ENCODE measurements around the gene ACLY.

Gene ACLY

GRCh38 chr17:41918314-41919164, at the start of gene ACLY:
Gene ACLY, minus strand, starts transcription at chr17:41918951. Its CDS starts 5,078 bp downstream, at chr17:41913873.
- DNase-seq (ENCODE audit: low spot score) = peak; percentile 99

- peak; percentile 2 for DNase-seq (ENCODE audit: low spot score)
These were observed 49.3 kb upstream of the ACLY start for GRCh38 chr17:41967921-41968578.

- no peak for DNase-seq (ENCODE audit: low spot score)
These were observed 48.6 kb upstream of the ACLY start for GRCh38 chr17:41967141-41967920.

GRCh38 chr17:41966463-41967140, 47.9 kb upstream of the ACLY start, which contains the start of gene CNP:
Gene CNP, plus strand, starts transcription at chr17:41966795. Its CDS starts 90 bp downstream, at chr17:41966885.
- DNase-seq (ENCODE audit: low spot score) = peak; percentile 99

GRCh38 chr17:41965694-41966462, 47.1 kb upstream of the ACLY start:
- peak; percentile 51 for DNase-seq (ENCODE audit: low spot score)

- DNase-seq (ENCODE audit: low spot score) = peak; percentile 80
These were observed 44.1 kb upstream of the ACLY start for GRCh38 chr17:41962768-41963434.

GRCh38 chr17:41962111-41962510, 43.4 kb upstream of the ACLY start:
- no peak for DNase-seq (ENCODE audit: low spot score)

GRCh38 chr17:41959336-41960095, 40.8 kb upstream of the ACLY start:
- peak; percentile 53 for DNase-seq (ENCODE audit: low spot score)

GRCh38 chr17:41959030-41959335, 40.2 kb upstream of the ACLY start:
- no peak for DNase-seq (ENCODE audit: low spot score)

- DNase-seq (ENCODE audit: low spot score) = no peak
These were observed 39.2 kb upstream of the ACLY start for GRCh38 chr17:41957869-41958439.

GRCh38 chr17:41957031-41957868, 38.5 kb upstream of the ACLY start:
- DNase-seq (ENCODE audit: low spot score) = no peak

- no peak for DNase-seq (ENCODE audit: low spot score)
These were observed 37.8 kb upstream of the ACLY start for GRCh38 chr17:41956522-41956921.

- DNase-seq (ENCODE audit: low spot score) = no peak
These were observed 30.2 kb upstream of the ACLY start for GRCh38 chr17:41948762-41949460.

- no peak for DNase-seq (ENCODE audit: low spot score)
These were observed 26.2 kb upstream of the ACLY start for GRCh38 chr17:41944943-41945342.

- no peak for DNase-seq (ENCODE audit: low spot score)
These were observed 24.7 kb upstream of the ACLY start for GRCh38 chr17:41943492-41943891.

- no peak for DNase-seq (ENCODE audit: low spot score)
These were observed 24.0 kb upstream of the ACLY start for GRCh38 chr17:41942626-41943373.

GRCh38 chr17:41941168-41941567, 22.4 kb upstream of the ACLY start:
- DNase-seq (ENCODE audit: low spot score) = no peak
